Measurements from ENCODE around the gene GATB. TPM values are rescaled to one million over a fixed set of nuclear protein-coding genes. Genes with fewer than 3 reads are reported as not detected.

Gene GATB
- total RNA-seq, 5 donors from 2014 or later (not counting 1 experiment from before 2014, with no cell fraction given) = 9.6 to 15.3 (median 12.7) TPM

DNA sequence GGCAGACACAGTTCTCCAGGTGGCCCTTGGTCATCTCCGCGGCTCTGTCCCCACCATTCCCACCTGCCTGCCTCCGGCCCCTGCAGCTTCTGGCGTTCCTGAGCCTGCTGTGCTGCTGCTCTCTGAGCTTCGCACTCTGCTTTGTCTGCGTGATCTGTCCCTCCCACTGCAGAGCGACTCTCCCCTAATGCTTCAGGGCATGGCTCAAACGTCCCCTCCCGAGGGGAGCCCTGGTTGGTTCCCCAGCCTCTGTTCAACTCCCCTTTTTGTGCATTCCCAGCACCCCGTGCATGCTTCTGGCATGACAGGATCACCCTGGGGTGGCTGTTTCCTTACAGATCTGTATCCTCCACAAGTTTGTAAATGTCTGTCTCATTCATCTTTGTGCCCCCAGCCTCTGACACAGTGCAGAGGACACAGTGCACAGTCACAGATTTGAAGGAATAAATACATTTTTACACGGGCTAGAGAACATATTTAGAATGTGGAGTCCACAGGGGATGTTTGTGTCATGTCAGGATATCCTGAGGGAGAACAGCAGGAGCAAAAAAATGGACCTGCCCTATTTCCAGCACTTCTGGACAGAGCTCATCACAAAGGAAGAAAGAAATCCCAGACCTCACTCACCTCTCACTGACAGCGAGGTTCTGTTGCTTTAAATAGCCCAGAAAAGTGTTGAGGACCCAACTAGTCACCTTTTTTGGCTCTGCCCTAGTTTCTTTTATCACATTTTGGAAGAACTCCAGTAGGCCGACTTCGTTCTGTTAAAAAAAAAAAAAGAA is 72.6 kb downstream of the GATB start:
- no peak overlapping the region for H3K27ac ChIP-seq (ENCODE audit: low read length)
- 97% methylated on average over 13 of the region's 14 CpGs for WGBS (ENCODE audit: insufficient coverage)
- Mint-ChIP-seq H3K27me3 (no peaks in the 10 kb centered on the region), H3K4me1 (no peaks in the 10 kb centered on the region), H3K9me3 (no peaks in the 10 kb centered on the region), H3K4me3 (no peak overlapping the region), H3K27ac (no peak overlapping the region), H3K36me3 (peaks cover 46% of the 10 kb centered on the region)
- peaks cover 5 to 15% of the 10 kb centered on the region in 2 donors for H3K36me3 ChIP-seq (ENCODE audit: control insufficient read depth in 2 of 2, extremely low read depth in 1 of 2, insufficient read depth in 1 of 2, low read length in 1 of 2)
- no peaks in the 10 kb centered on the region for H3K27me3 ChIP-seq (replicated peaks in 1 of 2; ENCODE audit: control insufficient read depth in 2 of 2, extremely low read depth in 1 of 2, insufficient read depth in 2 of 2, low read length in 1 of 2)
- no peaks in the 10 kb centered on the region for H3K9me3 ChIP-seq
- no peaks in the 10 kb centered on the region for H3K4me1 ChIP-seq (ENCODE audit: control insufficient read depth in 1 of 2, extremely low read depth in 1 of 2, insufficient read depth in 2 of 2, low read length in 2 of 2)
- H3K4me3 ChIP-seq (ENCODE audit: control insufficient read depth in 1 of 2, extremely low read depth in 1 of 2, low read length in 1 of 2) = no peak overlapping the region
- ChIA-PET POLR2A (no interaction called here), CTCF (no interaction called here)
- ATAC-seq (replicated peaks in 1 of 4) = no peak
- no peak for DNase-seq

- no peaks in the 10 kb centered on the region for H3K9me3 Mint-ChIP-seq
- no peaks in the 10 kb centered on the region for H3K27me3 Mint-ChIP-seq
- no peak overlapping the region for H3K27ac ChIP-seq (ENCODE audit: low read length)
- H3K36me3 ChIP-seq (ENCODE audit: control insufficient read depth in 2 of 2, extremely low read depth in 1 of 2, insufficient read depth in 1 of 2, low read length in 1 of 2) = peaks cover 7 to 11% of the 10 kb centered on the region in 2 donors
- DNase-seq = no peak
- H3K9me3 ChIP-seq = no peaks in the 10 kb centered on the region
- H3K4me3 Mint-ChIP-seq = no peak overlapping the region
- no peaks in the 10 kb centered on the region for H3K27me3 ChIP-seq (replicated peaks in 1 of 2; ENCODE audit: control insufficient read depth in 2 of 2, extremely low read depth in 1 of 2, insufficient read depth in 2 of 2, low read length in 1 of 2)
- no peaks in the 10 kb centered on the region for H3K4me1 Mint-ChIP-seq
- H3K4me1 ChIP-seq (ENCODE audit: control insufficient read depth in 1 of 2, extremely low read depth in 1 of 2, insufficient read depth in 2 of 2, low read length in 2 of 2) = no peaks in the 10 kb centered on the region
- H3K4me3 ChIP-seq (ENCODE audit: control insufficient read depth in 1 of 2, extremely low read depth in 1 of 2, low read length in 1 of 2) = no peak overlapping the region
- 100% methylated on average over 3 of the region's 11 CpGs for WGBS (ENCODE audit: insufficient coverage)
- ChIA-PET POLR2A (no interaction called here), CTCF (no interaction called here)
- H3K36me3 Mint-ChIP-seq = peaks cover 56% of the 10 kb centered on the region
- no peak for ATAC-seq (replicated peaks in 1 of 4)
- H3K27ac Mint-ChIP-seq = no peak overlapping the region
Measured at GRCh38 chr4:151687021-151687640, 73.7 kb downstream of the GATB start.

DNA sequence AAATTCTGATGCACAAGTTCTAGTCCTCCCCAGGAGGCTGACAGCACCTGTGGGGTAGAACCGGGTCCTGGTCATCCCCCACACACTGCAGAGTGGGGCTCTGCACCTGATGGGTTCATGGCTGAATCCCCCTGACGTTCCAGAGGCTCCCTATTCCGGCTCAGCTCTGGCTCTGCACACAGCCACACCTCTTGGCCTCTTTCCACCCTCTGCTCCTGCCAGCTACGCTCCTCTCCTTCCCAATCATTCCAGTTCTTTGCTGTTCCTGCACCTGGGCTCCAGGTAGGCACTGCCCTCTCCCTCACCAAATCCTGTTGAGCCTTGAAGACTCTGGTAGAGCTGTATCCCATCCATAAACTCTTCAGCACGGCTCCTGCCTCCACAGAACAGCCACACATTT is 75.5 kb downstream of the GATB start:
- ChIA-PET CTCF (no interaction called here), POLR2A (no interaction called here)
- H3K27me3 ChIP-seq (replicated peaks in 1 of 2; ENCODE audit: control insufficient read depth in 2 of 2, extremely low read depth in 1 of 2, insufficient read depth in 2 of 2, low read length in 1 of 2) = no peaks in the 10 kb centered on the region
- Mint-ChIP-seq H3K27ac (no peak overlapping the region), H3K36me3 (peaks cover 53% of the 10 kb centered on the region), H3K9me3 (no peaks in the 10 kb centered on the region), H3K27me3 (no peaks in the 10 kb centered on the region), H3K4me3 (no peak overlapping the region), H3K4me1 (no peaks in the 10 kb centered on the region)
- H3K9me3 ChIP-seq = no peaks in the 10 kb centered on the region
- DNase-seq (no peak), ATAC-seq (replicated peaks in 1 of 4) (no peak)
- H3K4me1 ChIP-seq (ENCODE audit: control insufficient read depth in 1 of 2, extremely low read depth in 1 of 2, insufficient read depth in 2 of 2, low read length in 2 of 2) = no peaks in the 10 kb centered on the region
- no peak overlapping the region for H3K27ac ChIP-seq (ENCODE audit: low read length)
- H3K4me3 ChIP-seq (ENCODE audit: control insufficient read depth in 1 of 2, extremely low read depth in 1 of 2, low read length in 1 of 2) = no peak overlapping the region
- WGBS (ENCODE audit: insufficient coverage) = 89% methylated on average over 5 of the region's 5 CpGs
- H3K36me3 ChIP-seq (ENCODE audit: control insufficient read depth in 2 of 2, extremely low read depth in 1 of 2, insufficient read depth in 1 of 2, low read length in 1 of 2) = peaks cover 7 to 13% of the 10 kb centered on the region in 2 donors

- H3K4me3 Mint-ChIP-seq = no peak overlapping the region
- no peak overlapping the region for H3K27ac ChIP-seq (ENCODE audit: low read length)
- H3K27ac Mint-ChIP-seq = no peak overlapping the region
- ATAC-seq (replicated peaks in 1 of 4) = no peak
- H3K4me3 ChIP-seq (ENCODE audit: control insufficient read depth in 1 of 2, extremely low read depth in 1 of 2, low read length in 1 of 2) = no peak overlapping the region
- H3K4me1 ChIP-seq (ENCODE audit: control insufficient read depth in 1 of 2, extremely low read depth in 1 of 2, insufficient read depth in 2 of 2, low read length in 2 of 2) = no peaks in the 10 kb centered on the region
- no peaks in the 10 kb centered on the region for H3K9me3 ChIP-seq
- CTCF ChIA-PET = no interaction called here
- POLR2A ChIA-PET = no interaction called here
- H3K27me3 ChIP-seq (replicated peaks in 1 of 2; ENCODE audit: control insufficient read depth in 2 of 2, extremely low read depth in 1 of 2, insufficient read depth in 2 of 2, low read length in 1 of 2) = no peaks in the 10 kb centered on the region
- H3K27me3 Mint-ChIP-seq = no peaks in the 10 kb centered on the region
- H3K4me1 Mint-ChIP-seq = no peaks in the 10 kb centered on the region
- no peak for DNase-seq
- peaks cover 47% of the 10 kb centered on the region for H3K36me3 Mint-ChIP-seq
- H3K36me3 ChIP-seq (ENCODE audit: control insufficient read depth in 2 of 2, extremely low read depth in 1 of 2, insufficient read depth in 1 of 2, low read length in 1 of 2) = peaks cover 2 to 7% of the 10 kb centered on the region in 2 donors
- H3K9me3 Mint-ChIP-seq = no peaks in the 10 kb centered on the region
- 100% methylated on average over 2 of the region's 4 CpGs for WGBS (ENCODE audit: insufficient coverage)
Measured at GRCh38 chr4:151681085-151681484, 79.7 kb downstream of the GATB start.

GRCh38 chr4:151679231-151679630 is 81.6 kb downstream of the GATB start:
- CTCF ChIA-PET = no interaction called here

GRCh38 chr4:151678048-151678872 is 82.5 kb downstream of the GATB start:
- Histone ChIP-seq H3K27me3 (replicated peaks in 1 of 2; ENCODE audit: control insufficient read depth in 2 of 2, extremely low read depth in 1 of 2, insufficient read depth in 2 of 2, low read length in 1 of 2) (no peaks in the 10 kb centered on the region), H3K4me3 (ENCODE audit: control insufficient read depth in 1 of 2, extremely low read depth in 1 of 2, low read length in 1 of 2) (no peak overlapping the region), H3K36me3 (ENCODE audit: control insufficient read depth in 2 of 2, extremely low read depth in 1 of 2, insufficient read depth in 1 of 2, low read length in 1 of 2) (peaks cover 2 to 7% of the 10 kb centered on the region in 2 donors), H3K4me1 (ENCODE audit: control insufficient read depth in 1 of 2, extremely low read depth in 1 of 2, insufficient read depth in 2 of 2, low read length in 2 of 2) (no peaks in the 10 kb centered on the region), H3K27ac (ENCODE audit: low read length) (no peak overlapping the region), H3K9me3 (no peaks in the 10 kb centered on the region)
- DNase-seq (no peak), ATAC-seq (replicated peaks in 1 of 4) (no peak)
- H3K27me3 Mint-ChIP-seq = no peaks in the 10 kb centered on the region
- no peaks in the 10 kb centered on the region for H3K4me1 Mint-ChIP-seq
- no peaks in the 10 kb centered on the region for H3K9me3 Mint-ChIP-seq
- ChIA-PET POLR2A (no interaction called here), CTCF (no interaction called here)
- no peak overlapping the region for H3K4me3 Mint-ChIP-seq
- 94% methylated on average over 2 of the region's 14 CpGs for WGBS (ENCODE audit: insufficient coverage)
- no peak overlapping the region for H3K27ac Mint-ChIP-seq
- H3K36me3 Mint-ChIP-seq = peaks cover 36% of the 10 kb centered on the region

More at GRCh38 chr4:151679231-151679630, 81.6 kb downstream of the GATB start:
- Mint-ChIP-seq H3K9me3 (no peaks in the 10 kb centered on the region), H3K4me1 (no peaks in the 10 kb centered on the region), H3K36me3 (peaks cover 44% of the 10 kb centered on the region), H3K27me3 (no peaks in the 10 kb centered on the region), H3K27ac (no peak overlapping the region), H3K4me3 (no peak overlapping the region)
- Histone ChIP-seq H3K9me3 (no peaks in the 10 kb centered on the region), H3K4me1 (ENCODE audit: control insufficient read depth in 1 of 2, extremely low read depth in 1 of 2, insufficient read depth in 2 of 2, low read length in 2 of 2) (no peaks in the 10 kb centered on the region), H3K4me3 (ENCODE audit: control insufficient read depth in 1 of 2, extremely low read depth in 1 of 2, low read length in 1 of 2) (no peak overlapping the region), H3K27me3 (replicated peaks in 1 of 2; ENCODE audit: control insufficient read depth in 2 of 2, extremely low read depth in 1 of 2, insufficient read depth in 2 of 2, low read length in 1 of 2) (no peaks in the 10 kb centered on the region), H3K36me3 (ENCODE audit: control insufficient read depth in 2 of 2, extremely low read depth in 1 of 2, insufficient read depth in 1 of 2, low read length in 1 of 2) (peaks cover 2 to 7% of the 10 kb centered on the region in 2 donors), H3K27ac (ENCODE audit: low read length) (no peak overlapping the region)
- 91% methylated on average over 8 of the region's 8 CpGs for whole genome bisulfite sequencing (ENCODE audit: insufficient coverage)
- DNase-seq (no peak), ATAC-seq (replicated peaks in 1 of 4) (no peak)
- POLR2A ChIA-PET = no interaction called here

All from T-cell (primary cell).